HepG2 (cell line): Measurements from ENCODE around the gene CDC14A.

Experiments used
- ISL2 ChIP-seq: sonication (generic); formaldehyde crosslinking; IDR thresholded peaks from 2 replicates; pipeline ENCODE4 v1.5.0; 2020; ENCODE audit warnings: missing genetic modification reagents
- POGK ChIP-seq: sonication (generic); formaldehyde crosslinking; conservative IDR thresholded peaks from 2 replicates; pipeline ENCODE4 v1.8.0; 2022; ENCODE audit warnings: mild to moderate bottlenecking, moderate library complexity, missing genetic modification reagents
- POLR2A ChIP-seq, 2 experiments: IDR thresholded peaks; 2 replicates each; pipeline ENCODE4 v1.6.1; 2011; ENCODE audit warnings: low read depth in 2 of 2, low read length in 2 of 2, mild to moderate bottlenecking in 1 of 2, moderate library complexity in 1 of 2; ENCODE audit not compliant: insufficient read depth in 1 of 2
- TCF7L2 ChIP-seq: IDR thresholded peaks from 2 replicates; pipeline ENCODE4 v1.6.1; 2011; ENCODE audit warnings: mild to moderate bottlenecking, low read depth, low read length, moderate library complexity
- ZBTB34 ChIP-seq: sonication (generic); formaldehyde crosslinking; IDR thresholded peaks from 2 replicates; pipeline ENCODE4 v1.8.0; 2022; ENCODE audit warnings: mild to moderate bottlenecking, missing genetic modification reagents
- ZC3H13 ChIP-seq: sonication (generic); formaldehyde crosslinking; IDR thresholded peaks from 2 replicates; pipeline ENCODE4 v1.8.1; 2023; ENCODE audit warnings: mild to moderate bottlenecking, missing genetic modification reagents, moderate library complexity
- ZFX ChIP-seq: sonication (generic); formaldehyde crosslinking; IDR thresholded peaks from 2 replicates; pipeline ENCODE4 v1.4.0; 2020; ENCODE audit warnings: mild to moderate bottlenecking, low read depth, missing genetic modification reagents, moderate library complexity
- ZNF761 ChIP-seq: sonication (generic); formaldehyde crosslinking; conservative IDR thresholded peaks from 2 replicates; pipeline ENCODE4 v1.4.0; 2020; ENCODE audit warnings: mild to moderate bottlenecking, missing genetic modification reagents
- ZNF775 ChIP-seq: sonication (generic); formaldehyde crosslinking; IDR thresholded peaks from 2 replicates; pipeline ENCODE4 v1.4.0; 2020; ENCODE audit warnings: missing genetic modification reagents, mild to moderate bottlenecking, moderate library complexity, borderline replicate concordance
- TF ChIP-seq, protein P1 (sequence below): sonication (generic); formaldehyde crosslinking; IDR thresholded peaks from 2 replicates; pipeline ENCODE4 v1.5.0; 2020; ENCODE audit warnings: mild to moderate bottlenecking, missing genetic modification reagents, moderate library complexity

GRCh38 chr1:100398648-100399047 lies 46.3 kb downstream of the CDC14A start:
- TF ChIP-seq, protein P1, sequence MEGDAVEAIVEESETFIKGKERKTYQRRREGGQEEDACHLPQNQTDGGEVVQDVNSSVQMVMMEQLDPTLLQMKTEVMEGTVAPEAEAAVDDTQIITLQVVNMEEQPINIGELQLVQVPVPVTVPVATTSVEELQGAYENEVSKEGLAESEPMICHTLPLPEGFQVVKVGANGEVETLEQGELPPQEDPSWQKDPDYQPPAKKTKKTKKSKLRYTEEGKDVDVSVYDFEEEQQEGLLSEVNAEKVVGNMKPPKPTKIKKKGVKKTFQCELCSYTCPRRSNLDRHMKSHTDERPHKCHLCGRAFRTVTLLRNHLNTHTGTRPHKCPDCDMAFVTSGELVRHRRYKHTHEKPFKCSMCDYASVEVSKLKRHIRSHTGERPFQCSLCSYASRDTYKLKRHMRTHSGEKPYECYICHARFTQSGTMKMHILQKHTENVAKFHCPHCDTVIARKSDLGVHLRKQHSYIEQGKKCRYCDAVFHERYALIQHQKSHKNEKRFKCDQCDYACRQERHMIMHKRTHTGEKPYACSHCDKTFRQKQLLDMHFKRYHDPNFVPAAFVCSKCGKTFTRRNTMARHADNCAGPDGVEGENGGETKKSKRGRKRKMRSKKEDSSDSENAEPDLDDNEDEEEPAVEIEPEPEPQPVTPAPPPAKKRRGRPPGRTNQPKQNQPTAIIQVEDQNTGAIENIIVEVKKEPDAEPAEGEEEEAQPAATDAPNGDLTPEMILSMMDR, result no peak
- TF ChIP-seq TCF7L2 (no peak), ISL2 (CRISPR knock-in tag) (no peak), POLR2A (IDR thresholded peaks at IDR 0.05; ENCODE audit: insufficient read depth in 1 of 2, low read depth in 2 of 2, low read length in 2 of 2) (no peak), ZC3H13 (no peak), ZBTB34 (no peak), ZNF761 (CRISPR knock-in tag) (no peak), ZFX (CRISPR knock-in tag) (no peak), ZNF775 (no peak), POGK (no peak)
